Duodenal mucosa (tissue), 2 donors: Measurements from ENCODE around the gene ZNF536.
"Not testable (repeated sequence)": the region's sequence is repeated elsewhere in the genome, so short reads cannot be mapped to it uniquely, and the experiment has no call there.

ENCODE experiments used
- H3K27ac ChIP-seq: one replicate; pipeline ENCODE4 v1.7.0; 2013; ENCODE audit warnings: low read depth, low read length
- H3K27me3 ChIP-seq, 2 donors: one replicate each; pipeline ENCODE4 v1.7.0; 2013; ENCODE audit warnings: low read length in 2 of 2, control low read depth in 1 of 2; ENCODE audit not compliant: insufficient read depth in 2 of 2, control insufficient read depth in 1 of 2
- H3K36me3 ChIP-seq, 2 donors: one replicate each; pipeline ENCODE4 v1.7.0; 2013; ENCODE audit warnings: low read length in 2 of 2, control low read depth in 1 of 2; ENCODE audit not compliant: insufficient read depth in 2 of 2, control insufficient read depth in 1 of 2
- H3K4me1 ChIP-seq, 2 donors: one replicate each; pipeline ENCODE4 v1.7.0; 2013; ENCODE audit warnings: low read length in 2 of 2, control low read depth in 1 of 2; ENCODE audit not compliant: insufficient read depth in 2 of 2, control insufficient read depth in 1 of 2
- H3K4me3 ChIP-seq, 2 donors: one replicate each; pipeline ENCODE4 v1.7.0; 2013; ENCODE audit warnings: low read length in 2 of 2, low read depth in 1 of 2
- H3K9ac ChIP-seq, 2 donors: one replicate each; pipeline ENCODE4 v1.7.0; 2013; ENCODE audit warnings: low read length in 2 of 2, low read depth in 1 of 2
- H3K9me3 ChIP-seq, 2 donors: one replicate each; pipeline ENCODE4 v1.7.0; 2013; ENCODE audit warnings: low read length in 2 of 2, control low read depth in 1 of 2; ENCODE audit not compliant: control insufficient read depth in 1 of 2

The ZNF536 gene

DNA sequence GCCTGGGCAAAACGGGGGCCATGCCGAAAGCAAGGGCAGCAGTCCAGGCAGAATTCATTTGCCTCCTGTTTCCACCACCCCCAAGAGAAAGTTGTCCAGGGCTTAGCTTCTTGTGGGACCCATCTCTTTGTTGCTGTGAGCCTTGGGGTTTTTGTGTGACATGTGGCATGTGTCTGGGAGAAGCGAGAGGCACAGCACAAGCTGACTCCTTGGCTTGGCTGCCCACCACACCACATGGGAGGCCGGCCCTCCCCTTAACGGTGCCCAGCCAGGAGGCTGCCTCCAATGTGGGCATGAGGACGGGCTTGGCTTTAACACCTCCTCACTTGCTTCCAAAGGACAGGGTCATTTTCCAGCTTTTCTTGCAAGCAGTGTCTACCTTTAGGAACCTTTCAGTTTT, 81.6 kb downstream of the ZNF536 start:
- H3K27ac ChIP-seq = no peak overlapping the region

DNA sequence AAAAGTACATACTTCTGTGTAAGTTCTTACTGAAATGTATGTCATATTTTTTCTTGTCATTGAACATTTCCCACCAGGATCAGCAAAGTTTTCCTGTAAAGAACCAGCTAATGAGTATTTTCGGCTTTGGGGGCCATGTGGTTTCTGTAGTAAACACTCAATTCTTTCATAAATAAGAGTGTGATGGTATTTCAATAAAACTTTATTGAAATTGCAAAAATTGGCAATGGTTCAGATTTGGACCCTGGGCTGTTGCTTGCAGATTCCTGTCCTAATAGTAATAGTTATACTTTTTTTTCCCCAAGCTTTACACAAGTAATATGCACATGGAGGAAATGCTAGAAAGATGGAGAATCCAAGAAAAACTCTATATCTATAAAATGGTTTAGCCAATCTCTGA, 83.7 kb downstream of the ZNF536 start:
- Histone ChIP-seq H3K4me1 (no peaks in the 10 kb centered on the region), H3K9ac (no peak overlapping the region), H3K4me3 (no peak overlapping the region), H3K27ac (no peak overlapping the region), H3K9me3 (no peaks in the 10 kb centered on the region), H3K36me3 (no peaks in the 10 kb centered on the region), H3K27me3 (no peaks in the 10 kb centered on the region)

More for the DNA sequence above, 81.6 kb downstream of the ZNF536 start:
- no peak overlapping the region for H3K9ac ChIP-seq
- H3K9me3 ChIP-seq = no peaks in the 10 kb centered on the region
- no peaks in the 10 kb centered on the region for H3K36me3 ChIP-seq
- no peak overlapping the region for H3K4me3 ChIP-seq
- H3K27me3 ChIP-seq = no peaks in the 10 kb centered on the region
- H3K4me1 ChIP-seq = no peaks in the 10 kb centered on the region

DNA sequence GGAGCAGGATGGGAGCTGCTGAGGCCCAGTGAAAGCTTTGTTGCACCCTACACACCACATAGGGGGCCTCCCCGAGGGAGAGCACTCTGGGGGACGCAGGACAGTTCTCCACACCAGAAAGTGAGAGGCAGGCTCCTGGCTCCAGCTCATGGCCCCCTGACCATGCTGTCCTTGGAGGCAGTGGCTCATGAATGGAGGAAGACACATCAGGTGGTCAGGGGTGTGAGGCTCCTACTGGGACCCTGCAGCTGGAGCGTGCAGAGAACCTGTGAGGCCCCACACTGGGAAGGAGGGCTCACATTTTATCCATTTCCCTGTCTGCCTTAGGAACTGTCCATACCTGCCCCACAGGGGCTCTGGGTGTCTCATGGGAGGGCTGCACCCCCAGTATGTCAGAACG, 85.3 kb downstream of the ZNF536 start:
- Histone ChIP-seq H3K27me3 (no peaks in the 10 kb centered on the region), H3K4me1 (no peaks in the 10 kb centered on the region), H3K9ac (no peak overlapping the region), H3K9me3 (no peaks in the 10 kb centered on the region), H3K27ac (no peak overlapping the region), H3K4me3 (no peak overlapping the region), H3K36me3 (no peaks in the 10 kb centered on the region)

DNA sequence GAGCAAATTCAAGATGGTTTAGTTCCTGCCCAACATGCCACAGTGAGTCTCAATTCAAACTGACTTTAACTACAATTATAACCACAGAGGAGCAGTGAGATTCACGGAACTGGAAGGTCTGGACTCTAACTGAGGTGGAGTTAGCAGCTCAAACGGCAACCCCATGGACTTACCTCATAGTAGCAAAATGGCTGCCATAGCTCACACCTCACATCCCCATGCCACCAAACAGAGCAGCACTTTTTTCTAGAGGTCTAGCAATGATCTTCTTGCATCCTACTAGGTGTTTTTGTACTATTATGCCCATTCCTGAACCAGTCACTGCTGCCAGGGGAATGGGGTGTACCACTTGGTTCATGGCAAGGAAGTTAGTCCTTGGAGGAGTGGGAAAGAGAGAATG, 87.7 kb downstream of the ZNF536 start:
- H3K9ac ChIP-seq = no peak overlapping the region
- no peaks in the 10 kb centered on the region for H3K27me3 ChIP-seq
- no peak overlapping the region for H3K27ac ChIP-seq
- no peak overlapping the region for H3K4me3 ChIP-seq
- H3K4me1 ChIP-seq = no peaks in the 10 kb centered on the region
- no peaks in the 10 kb centered on the region for H3K36me3 ChIP-seq
- H3K9me3 ChIP-seq = no peaks in the 10 kb centered on the region

DNA sequence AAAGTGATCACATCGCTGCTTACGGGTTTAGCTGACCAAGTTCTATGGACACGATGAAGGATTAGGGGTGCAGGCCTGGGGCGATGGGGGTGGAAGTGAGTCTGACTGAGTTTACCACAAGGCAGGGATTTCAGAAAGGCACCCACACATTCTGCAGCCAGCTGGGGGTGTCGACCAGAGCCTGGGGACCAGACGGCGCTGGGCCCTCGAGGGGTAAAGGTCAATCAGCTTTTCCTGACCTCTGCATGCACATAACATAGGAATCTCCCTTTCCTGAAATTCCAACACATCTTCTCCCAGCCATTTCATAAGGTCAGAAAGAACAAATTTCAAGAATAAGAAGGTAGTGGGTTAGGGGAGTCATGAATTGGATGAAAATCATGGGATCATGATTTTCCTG, 92.0 kb downstream of the ZNF536 start:
- H3K4me3 ChIP-seq = no peak overlapping the region
- no peak overlapping the region for H3K27ac ChIP-seq
- no peaks in the 10 kb centered on the region for H3K4me1 ChIP-seq
- no peak overlapping the region for H3K9ac ChIP-seq
- no peaks in the 10 kb centered on the region for H3K27me3 ChIP-seq
- H3K36me3 ChIP-seq = no peaks in the 10 kb centered on the region
- no peaks in the 10 kb centered on the region for H3K9me3 ChIP-seq

DNA sequence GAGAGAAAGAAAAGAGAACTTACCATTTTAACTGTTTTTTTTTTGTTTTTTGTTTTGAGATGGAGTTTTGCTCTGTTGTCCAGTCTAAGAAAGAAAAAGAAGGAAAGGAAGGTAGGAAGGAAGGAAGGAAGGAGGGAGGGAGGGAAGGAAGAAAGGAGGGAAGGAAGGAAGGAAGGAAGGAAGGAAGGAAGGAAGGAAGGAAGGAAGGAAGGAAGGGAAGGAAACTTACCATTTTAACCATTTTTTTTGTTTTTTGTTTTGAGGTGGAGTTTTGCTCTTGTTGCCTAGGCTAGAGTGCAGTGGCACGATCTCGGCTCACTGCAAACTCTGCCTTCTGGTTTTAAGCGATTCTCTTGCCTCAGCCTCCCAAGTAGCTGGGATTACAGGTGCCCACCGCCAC, 94.4 kb downstream of the ZNF536 start:
- not testable (repeated sequence) for H3K9ac ChIP-seq, H3K36me3 ChIP-seq, H3K27me3 ChIP-seq, H3K4me1 ChIP-seq, H3K9me3 ChIP-seq, H3K27ac ChIP-seq, H3K4me3 ChIP-seq

DNA sequence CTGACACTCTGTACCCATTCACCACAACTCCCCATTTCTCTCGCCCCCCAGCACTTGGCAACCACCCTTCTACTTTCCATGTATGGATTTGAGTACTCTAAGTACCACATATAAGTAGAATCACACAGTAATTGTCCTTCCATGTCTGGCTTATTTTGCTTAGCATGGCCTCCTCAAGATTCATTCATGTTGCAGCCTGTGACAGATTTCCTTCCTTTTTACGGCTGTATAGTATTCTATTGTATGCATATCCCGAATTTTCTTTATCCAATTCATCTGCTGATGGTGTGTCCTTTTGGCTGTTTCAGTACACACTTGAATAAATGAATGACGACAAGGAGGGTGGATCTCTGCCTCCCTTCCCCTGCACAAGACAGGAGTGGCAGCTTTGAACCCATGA, 95.1 kb downstream of the ZNF536 start:
- Histone ChIP-seq H3K36me3 (no peaks in the 10 kb centered on the region), H3K9me3 (no peaks in the 10 kb centered on the region), H3K9ac (no peak overlapping the region), H3K27ac (no peak overlapping the region), H3K27me3 (no peaks in the 10 kb centered on the region), H3K4me3 (no peak overlapping the region), H3K4me1 (no peaks in the 10 kb centered on the region)

DNA sequence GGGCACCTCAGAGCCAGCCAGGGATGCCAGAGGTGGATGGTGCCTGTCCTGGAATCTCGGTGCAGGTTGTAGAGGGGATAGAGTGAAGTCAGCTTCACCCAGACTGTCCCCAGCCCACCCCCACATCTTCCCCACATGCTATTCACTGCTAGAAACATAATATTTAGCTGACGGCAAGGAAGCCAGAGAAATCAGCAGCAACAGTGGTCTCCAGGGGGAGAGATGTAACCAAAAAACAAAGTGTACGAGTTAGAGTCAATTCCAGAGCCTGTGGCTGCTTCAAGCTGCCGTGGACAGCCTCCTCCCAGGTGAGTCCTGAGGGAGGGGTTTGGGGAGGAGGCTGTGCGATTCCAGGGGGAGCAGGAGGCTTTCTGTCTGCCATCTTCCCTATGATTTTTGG, 97.6 kb downstream of the ZNF536 start:
- H3K9me3 ChIP-seq = no peaks in the 10 kb centered on the region
- no peaks in the 10 kb centered on the region for H3K36me3 ChIP-seq
- H3K9ac ChIP-seq = no peak overlapping the region
- no peaks in the 10 kb centered on the region for H3K4me1 ChIP-seq
- no peak overlapping the region for H3K4me3 ChIP-seq
- H3K27me3 ChIP-seq = no peaks in the 10 kb centered on the region
- no peak overlapping the region for H3K27ac ChIP-seq

DNA sequence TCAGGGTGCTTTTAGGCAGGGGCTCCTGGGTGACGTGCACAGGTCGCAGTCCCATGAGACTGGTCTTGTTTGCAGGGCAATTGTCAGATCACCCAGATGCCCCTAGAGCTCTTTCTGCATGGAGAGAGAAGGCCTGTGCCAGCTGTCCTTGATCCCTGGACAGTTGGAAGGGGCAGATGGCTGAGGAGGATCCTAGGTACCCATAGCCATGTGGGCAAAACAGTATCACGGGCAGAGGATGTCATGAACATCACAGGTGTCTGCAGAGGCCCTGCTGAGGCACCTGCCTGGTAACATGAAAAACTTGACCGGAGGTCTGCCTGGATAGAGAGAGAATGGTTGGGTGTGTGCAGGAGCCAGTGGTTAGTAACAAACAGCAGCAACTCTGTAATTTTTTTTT, 99.3 kb downstream of the ZNF536 start:
- Histone ChIP-seq H3K36me3 (no peaks in the 10 kb centered on the region), H3K9me3 (no peaks in the 10 kb centered on the region), H3K9ac (no peak overlapping the region), H3K4me3 (no peak overlapping the region), H3K4me1 (no peaks in the 10 kb centered on the region), H3K27me3 (no peaks in the 10 kb centered on the region), H3K27ac (no peak overlapping the region)

DNA sequence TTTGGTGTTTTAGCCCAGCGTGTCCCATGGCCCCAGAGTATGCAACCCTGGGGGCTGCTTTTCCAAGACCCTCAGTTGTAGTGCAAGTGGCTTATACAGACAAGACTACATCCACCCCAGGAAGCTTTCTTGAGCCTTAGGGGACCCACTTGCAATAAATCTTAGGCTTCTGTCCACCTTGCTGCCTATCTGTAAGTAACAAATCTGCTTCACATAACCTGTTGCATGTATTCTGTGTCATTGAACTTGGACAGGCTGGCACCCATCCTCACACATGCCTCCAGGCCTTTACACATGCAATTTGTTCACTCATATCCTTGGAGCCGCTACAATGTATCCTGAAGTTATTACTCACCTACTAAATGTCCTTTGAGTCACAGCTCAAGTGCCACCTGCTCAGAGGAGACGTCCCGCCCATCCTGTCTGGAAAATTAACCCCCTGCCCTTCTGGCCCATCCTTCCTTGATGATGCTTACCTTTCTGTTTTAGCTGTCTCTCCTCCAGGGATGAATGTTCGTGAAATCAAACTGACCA, 101.2 kb downstream of the ZNF536 start:
- Histone ChIP-seq H3K9ac (no peak overlapping the region), H3K4me3 (no peak overlapping the region), H3K9me3 (no peaks in the 10 kb centered on the region), H3K27me3 (no peaks in the 10 kb centered on the region), H3K4me1 (no peaks in the 10 kb centered on the region), H3K27ac (no peak overlapping the region), H3K36me3 (no peaks in the 10 kb centered on the region)

DNA sequence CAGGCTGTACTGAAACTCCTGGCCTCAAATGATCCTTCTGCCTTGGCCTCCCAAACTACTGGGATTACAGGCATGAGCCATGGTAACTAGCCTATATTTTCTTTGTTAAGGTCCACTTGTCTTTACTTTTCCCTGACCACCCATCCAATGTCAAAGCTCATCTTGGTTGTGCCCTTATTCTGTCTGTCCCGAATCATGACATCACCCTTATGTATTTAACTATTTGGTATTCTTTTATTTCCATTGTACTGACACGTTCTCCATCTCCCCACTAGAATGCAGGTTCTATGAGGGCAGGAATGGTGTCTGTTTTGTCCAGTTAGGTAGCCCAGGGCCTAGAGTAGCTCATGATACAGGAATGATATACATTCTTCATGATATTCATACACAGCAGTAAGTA, 104.8 kb downstream of the ZNF536 start:
- Histone ChIP-seq H3K4me1 (no peaks in the 10 kb centered on the region), H3K9ac (no peak overlapping the region), H3K9me3 (no peaks in the 10 kb centered on the region), H3K27ac (no peak overlapping the region), H3K36me3 (no peaks in the 10 kb centered on the region), H3K4me3 (no peak overlapping the region), H3K27me3 (no peaks in the 10 kb centered on the region)
